KMS-11 (cell line): Measurements from ENCODE around the gene NTM.

Experiments used
- H2AFZ ChIP-seq: fragments of 200-600 bp; sonication (generic); 2 replicates; pipeline ENCODE4 v1.6.1; 2016; ENCODE audit warnings: antibody characterized with exemption, mixed run types, low read depth
- H3K27ac ChIP-seq: fragments of 200-600 bp; sonication (generic); 2 replicates; pipeline ENCODE4 v1.6.1; 2016; ENCODE audit warnings: mild to moderate bottlenecking, mixed run types
- H3K27me3 ChIP-seq: fragments of 200-600 bp; sonication (generic); 2 replicates; pipeline ENCODE4 v1.6.1; 2017; ENCODE audit warnings: mild to moderate bottlenecking, low read depth, mixed run types, moderate library complexity; ENCODE audit not compliant: insufficient read depth
- H3K36me3 ChIP-seq: fragments of 200-600 bp; sonication (generic); 2 replicates; pipeline ENCODE4 v1.6.1; 2017; ENCODE audit warnings: mild to moderate bottlenecking, mixed run types; ENCODE audit not compliant: insufficient read depth
- H3K4me1 ChIP-seq: fragments of 200-600 bp; sonication (generic); 2 replicates; pipeline ENCODE4 v1.6.1; 2016; ENCODE audit warnings: mild to moderate bottlenecking, low read depth, mixed run types; ENCODE audit not compliant: poor library complexity, severe bottlenecking
- H3K4me2 ChIP-seq: fragments of 200-600 bp; sonication (generic); 2 replicates; pipeline ENCODE4 v1.7.0; 2016; ENCODE audit warnings: mild to moderate bottlenecking, mixed run types
- H3K4me3 ChIP-seq: fragments of 200-600 bp; sonication (generic); IDR thresholded peaks from 2 replicates; pipeline ENCODE4 v1.6.1; 2017; ENCODE audit warnings: low read depth, low read length, mixed read lengths; ENCODE audit not compliant: insufficient read depth
- H3K79me2 ChIP-seq: fragments of 200-600 bp; sonication (generic); 2 replicates; pipeline ENCODE4 v1.6.1; 2016; ENCODE audit warnings: low read depth, mixed run types; ENCODE audit not compliant: insufficient read depth
- H3K9ac ChIP-seq: fragments of 200-600 bp; sonication (generic); 2 replicates; pipeline ENCODE4 v1.6.1; 2016; ENCODE audit warnings: mild to moderate bottlenecking, mixed run types
- H4K20me1 ChIP-seq: fragments of 200-600 bp; sonication (generic); 2 replicates; pipeline ENCODE4 v1.6.1; 2016; ENCODE audit warnings: mild to moderate bottlenecking, mixed run types; ENCODE audit not compliant: insufficient read depth
- TF ChIP-seq, protein P1 (sequence below): fragments of 200-600 bp; sonication (generic); conservative IDR thresholded peaks from 2 replicates; pipeline ENCODE4 v1.6.1; 2017; ENCODE audit warnings: low read depth, mild to moderate bottlenecking, antibody characterized with exemption, low read length, moderate library complexity, mixed read lengths

Gene NTM

DNA sequence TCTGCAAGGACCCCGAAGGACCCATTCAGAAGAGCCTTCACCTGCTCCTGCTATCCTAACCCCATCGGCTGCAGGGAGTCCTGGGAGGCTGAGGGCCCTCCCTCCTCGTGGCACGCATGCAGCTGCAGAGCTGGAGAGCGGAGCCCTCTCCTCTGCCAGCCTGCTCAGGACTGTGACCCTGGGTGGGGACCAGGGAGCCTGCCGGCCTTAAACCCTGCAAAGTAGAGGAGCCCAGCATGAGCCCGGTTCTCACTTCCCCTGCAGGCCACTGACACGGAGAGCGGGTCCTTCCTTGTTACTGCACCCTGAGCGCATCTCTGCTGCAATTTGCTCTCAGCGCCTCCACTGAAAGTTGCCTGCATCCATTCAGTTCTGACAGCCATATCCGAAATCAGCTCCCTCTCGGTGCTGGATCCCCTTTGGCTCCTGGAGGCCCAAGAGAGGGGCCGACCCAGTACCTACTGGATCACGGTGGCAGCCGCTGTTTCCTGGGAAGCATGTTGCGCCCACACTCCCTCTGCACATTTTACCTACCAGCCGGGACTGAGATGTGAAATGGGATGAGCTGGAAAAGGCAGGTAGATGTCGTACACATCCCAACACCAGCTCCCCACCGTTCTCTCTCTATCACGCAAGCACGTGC is 312.1 kb downstream of the NTM start:
- Histone ChIP-seq H3K79me2 (no peaks in the 10 kb centered on the region), H4K20me1 (no peaks in the 10 kb centered on the region), H2AFZ (no peak overlapping the region), H3K4me1 (no peaks in the 10 kb centered on the region), H3K36me3 (no peaks in the 10 kb centered on the region), H3K9ac (no peak overlapping the region), H3K4me3 (no peak overlapping the region), H3K4me2 (no peak overlapping the region), H3K27me3 (no peaks in the 10 kb centered on the region), H3K27ac (no peak overlapping the region)
- TF ChIP-seq, protein P1, sequence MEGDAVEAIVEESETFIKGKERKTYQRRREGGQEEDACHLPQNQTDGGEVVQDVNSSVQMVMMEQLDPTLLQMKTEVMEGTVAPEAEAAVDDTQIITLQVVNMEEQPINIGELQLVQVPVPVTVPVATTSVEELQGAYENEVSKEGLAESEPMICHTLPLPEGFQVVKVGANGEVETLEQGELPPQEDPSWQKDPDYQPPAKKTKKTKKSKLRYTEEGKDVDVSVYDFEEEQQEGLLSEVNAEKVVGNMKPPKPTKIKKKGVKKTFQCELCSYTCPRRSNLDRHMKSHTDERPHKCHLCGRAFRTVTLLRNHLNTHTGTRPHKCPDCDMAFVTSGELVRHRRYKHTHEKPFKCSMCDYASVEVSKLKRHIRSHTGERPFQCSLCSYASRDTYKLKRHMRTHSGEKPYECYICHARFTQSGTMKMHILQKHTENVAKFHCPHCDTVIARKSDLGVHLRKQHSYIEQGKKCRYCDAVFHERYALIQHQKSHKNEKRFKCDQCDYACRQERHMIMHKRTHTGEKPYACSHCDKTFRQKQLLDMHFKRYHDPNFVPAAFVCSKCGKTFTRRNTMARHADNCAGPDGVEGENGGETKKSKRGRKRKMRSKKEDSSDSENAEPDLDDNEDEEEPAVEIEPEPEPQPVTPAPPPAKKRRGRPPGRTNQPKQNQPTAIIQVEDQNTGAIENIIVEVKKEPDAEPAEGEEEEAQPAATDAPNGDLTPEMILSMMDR: no peak

DNA sequence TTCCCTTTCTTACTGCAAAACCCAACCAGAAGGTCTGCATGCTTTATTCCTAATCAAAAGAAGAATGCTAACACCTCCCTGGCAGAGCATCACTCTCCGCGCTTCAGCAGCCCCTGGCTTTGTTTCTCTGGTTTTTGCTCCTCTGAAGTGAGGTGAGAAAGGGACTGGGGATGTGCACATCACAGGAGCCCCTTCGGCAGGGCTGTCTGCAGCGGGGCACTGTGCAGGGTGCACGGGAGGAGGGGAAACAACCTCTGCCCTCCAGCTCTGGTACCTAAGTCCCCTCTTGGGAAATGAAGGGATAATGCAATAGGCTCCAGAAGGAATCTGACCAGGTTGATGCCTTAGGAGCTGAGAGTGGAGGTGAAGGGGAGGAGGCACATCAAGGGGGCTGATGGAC is 312.7 kb downstream of the NTM start:
- H3K4me2 ChIP-seq: no peak overlapping the region
- H3K27me3 ChIP-seq: no peaks in the 10 kb centered on the region
- no peak overlapping the region for H3K9ac ChIP-seq
- TF ChIP-seq, protein P1: no peak
- no peaks in the 10 kb centered on the region for H3K79me2 ChIP-seq
- H4K20me1 ChIP-seq: no peaks in the 10 kb centered on the region
- no peaks in the 10 kb centered on the region for H3K36me3 ChIP-seq
- H3K4me1 ChIP-seq: no peaks in the 10 kb centered on the region
- H3K27ac ChIP-seq: no peak overlapping the region
- H3K4me3 ChIP-seq: no peak overlapping the region
- no peak overlapping the region for H2AFZ ChIP-seq

DNA sequence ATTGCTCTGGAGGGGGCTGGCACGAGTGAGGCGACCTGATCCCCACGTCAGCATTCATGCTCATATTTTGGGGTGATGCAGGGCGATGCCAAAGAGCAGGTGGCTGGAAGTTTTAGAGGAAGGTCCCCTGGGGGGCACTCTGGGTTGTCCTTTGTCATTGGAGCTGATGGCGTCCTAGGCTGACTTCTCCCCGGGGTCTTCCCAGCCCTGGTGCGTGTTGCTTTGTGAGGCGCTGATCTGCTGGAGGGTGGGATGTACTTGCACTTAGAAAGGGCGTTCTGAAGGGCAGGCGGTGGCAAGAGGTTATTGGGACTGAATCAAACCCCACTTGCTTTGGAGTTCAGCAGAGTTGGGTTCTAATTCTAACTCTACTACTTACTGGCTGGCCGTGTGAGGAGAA is 313.3 kb downstream of the NTM start:
- H3K36me3 ChIP-seq: no peaks in the 10 kb centered on the region
- no peak overlapping the region for H3K9ac ChIP-seq
- no peak overlapping the region for H3K27ac ChIP-seq
- no peaks in the 10 kb centered on the region for H3K27me3 ChIP-seq
- H3K4me2 ChIP-seq: no peak overlapping the region
- TF ChIP-seq, protein P1: no peak
- no peaks in the 10 kb centered on the region for H3K79me2 ChIP-seq
- H2AFZ ChIP-seq: no peak overlapping the region
- H3K4me3 ChIP-seq: no peak overlapping the region
- H3K4me1 ChIP-seq: no peaks in the 10 kb centered on the region
- no peaks in the 10 kb centered on the region for H4K20me1 ChIP-seq

DNA sequence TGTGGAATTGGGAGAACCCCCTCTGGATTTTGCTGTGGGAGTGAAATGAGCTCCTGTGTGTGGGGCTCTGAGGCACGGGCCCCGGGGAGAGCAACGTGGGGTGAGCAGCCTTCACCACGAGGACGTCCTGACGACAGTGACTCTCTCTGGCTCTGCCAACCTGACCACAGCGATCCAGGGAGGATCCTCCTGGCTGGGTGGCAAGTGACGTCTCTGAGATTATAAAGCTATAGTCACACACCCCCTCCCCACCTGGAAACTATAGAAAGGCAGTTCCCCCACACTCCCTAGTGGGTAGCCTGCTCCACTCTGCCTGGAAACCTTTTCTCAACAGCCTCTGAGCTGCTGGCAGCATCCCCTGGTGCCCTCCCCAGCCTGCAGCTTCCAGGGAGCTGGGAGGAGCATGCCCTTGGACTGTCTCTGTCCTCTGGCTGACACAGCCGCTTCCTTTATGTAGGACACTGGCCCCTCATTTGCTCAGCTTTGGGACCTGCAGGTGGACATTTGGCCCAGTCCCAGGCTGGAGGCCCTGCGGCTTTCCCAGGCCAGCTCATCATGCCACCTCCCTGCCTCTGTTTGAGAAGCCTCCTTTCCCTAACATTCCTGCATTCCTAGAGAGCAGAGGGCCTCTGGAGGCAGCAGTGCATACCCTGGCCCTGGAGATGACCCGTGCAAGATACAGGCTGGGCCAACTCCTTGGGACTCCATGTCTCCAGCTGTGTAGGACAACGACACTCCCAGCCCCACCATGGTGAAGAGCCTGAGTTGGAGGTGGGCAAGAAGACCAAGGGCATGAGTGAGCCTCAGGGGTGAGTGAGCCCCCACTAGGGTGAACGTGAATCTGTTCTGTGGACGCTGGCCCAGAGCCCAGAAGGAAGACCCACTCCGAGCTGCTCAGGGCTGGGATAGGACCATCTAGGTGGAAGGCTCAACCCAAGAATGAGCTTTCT is 314.0 kb downstream of the NTM start:
- H3K36me3 ChIP-seq: no peaks in the 10 kb centered on the region
- no peak overlapping the region for H3K4me2 ChIP-seq
- no peaks in the 10 kb centered on the region for H4K20me1 ChIP-seq
- no peak overlapping the region for H3K4me3 ChIP-seq
- no peak overlapping the region for H3K27ac ChIP-seq
- TF ChIP-seq, protein P1: no peak
- H2AFZ ChIP-seq: no peak overlapping the region
- H3K79me2 ChIP-seq: no peaks in the 10 kb centered on the region
- no peaks in the 10 kb centered on the region for H3K4me1 ChIP-seq
- no peaks in the 10 kb centered on the region for H3K27me3 ChIP-seq
- no peak overlapping the region for H3K9ac ChIP-seq
